Activated T-cell treated with anti-CD3 and anti-CD28 coated beads, Interleukin-2, amount 50 U/mL, for 48 hours (primary cell): ENCODE data around the gene ALG10.
"Not testable (repeated sequence)": the region's sequence is repeated elsewhere in the genome, so short reads cannot be mapped to it uniquely, and the experiment has no call there.

Source experiments
- DNase-seq, 2 experiments: peaks; one replicate each; pipeline ENCODE4 v3.0.0-alpha.2; 2020

The ALG10 gene

GRCh38 chr12:34022079-34022830, at the start of gene ALG10:
TSS of gene ALG10 (plus strand) at chr12:34022496. CDS start at chr12:34022600, 104 bp downstream.
- peak; percentile 95 to 97 for DNase-seq

GRCh38 chr12:33972884-33973283, 49.4 kb upstream of the ALG10 start:
- not testable (repeated sequence) for DNase-seq

- no peak for DNase-seq
Measured at GRCh38 chr12:33977887-33978286, 44.4 kb upstream of the ALG10 start.

GRCh38 chr12:33988197-33988805, 34.0 kb upstream of the ALG10 start:
- no peak for DNase-seq

- no peak for DNase-seq
Measured at GRCh38 chr12:33988913-33989312, 33.4 kb upstream of the ALG10 start.

GRCh38 chr12:33994857-33995808, 27.2 kb upstream of the ALG10 start:
- DNase-seq: no peak

- not testable (repeated sequence) for DNase-seq
Measured at GRCh38 chr12:34008835-34009234, 13.5 kb upstream of the ALG10 start.

GRCh38 chr12:34016361-34016760, 5.9 kb upstream of the ALG10 start:
- no peak for DNase-seq

GRCh38 chr12:34021071-34021470, 1.2 kb upstream of the ALG10 start:
- DNase-seq: no peak

- DNase-seq: not testable (repeated sequence)
Measured at GRCh38 chr12:34027661-34028060, 5.4 kb downstream of the ALG10 start.

GRCh38 chr12:34030591-34030990, 8.3 kb downstream of the ALG10 start:
- DNase-seq: no peak

- no peak for DNase-seq
Measured at GRCh38 chr12:34033628-34034296, 11.5 kb downstream of the ALG10 start.

GRCh38 chr12:34038357-34038756, 16.1 kb downstream of the ALG10 start:
- not testable (repeated sequence) for DNase-seq

- DNase-seq: no peak
Measured at GRCh38 chr12:34046570-34046969, 24.3 kb downstream of the ALG10 start.

GRCh38 chr12:34047855-34048254, 25.6 kb downstream of the ALG10 start:
- DNase-seq: not testable (repeated sequence)

GRCh38 chr12:34048714-34049113, 26.4 kb downstream of the ALG10 start:
- no peak for DNase-seq

- DNase-seq: no peak
Measured at GRCh38 chr12:34051486-34051885, 29.2 kb downstream of the ALG10 start.

GRCh38 chr12:34054938-34055337, 32.6 kb downstream of the ALG10 start:
- no peak for DNase-seq
